Sigmoid colon (tissue), 7 donors: ENCODE results near the gene FARP2. TPM values are rescaled to one million over a fixed set of nuclear protein-coding genes. Genes with fewer than 3 reads are reported as not detected.
"Not testable (repeated sequence)": the region's sequence is repeated elsewhere in the genome, so short reads cannot be mapped to it uniquely, and the experiment has no call there.

ENCODE experiments used
- DNase-seq: peaks from one replicate; pipeline ENCODE4 v3.0.0-alpha.2; 2019
- H3K27ac ChIP-seq, 4 donors: fragments of 200-600 bp; sonication (generic); one replicate each; pipeline ENCODE4 v1.5.1; 2016 to 2019; ENCODE audit warnings: mild to moderate bottlenecking in 1 of 4
- H3K27me3 ChIP-seq, 3 donors: fragments of 200-600 bp; sonication (generic); one replicate each; pipeline ENCODE4 v1.5.1; 2019; ENCODE audit warnings: mild to moderate bottlenecking in 1 of 3
- H3K36me3 ChIP-seq, 4 donors: fragments of 200-600 bp; sonication (generic); one replicate each; pipeline ENCODE4 v1.5.1; 2016 to 2019
- H3K4me1 ChIP-seq, 4 donors: fragments of 200-600 bp; sonication (generic); one replicate each; pipeline ENCODE4 v1.5.1; 2017 to 2019
- H3K4me3 ChIP-seq, 4 donors: fragments of 200-600 bp; sonication (generic); one replicate each; pipeline ENCODE4 v1.5.1; 2017 to 2019; ENCODE audit warnings: mild to moderate bottlenecking in 2 of 4, moderate library complexity in 1 of 4
- H3K9me3 ChIP-seq, 4 donors: fragments of 200-600 bp in 3 of 4; sonication (generic) in 3 of 4; one replicate each; pipeline versions ENCODE4 v1.5.1 to v1.6.1; 2013 to 2019
- CTCF ChIP-seq, 4 experiments: fragments of 450-650 bp in 3 of 4; fragments of 200-600 bp in 1 of 4; IDR thresholded peaks; one replicate each; pipeline ENCODE4 v1.5.1; 2016 to 2019; ENCODE audit warnings: antibody characterized with exemption in 4 of 4, mild to moderate bottlenecking in 3 of 4, moderate library complexity in 2 of 4
- EP300 ChIP-seq, 4 donors: sonication (generic); formaldehyde crosslinking; IDR thresholded peaks; one replicate each; pipeline ENCODE4 v1.6.1; 2017; ENCODE audit warnings: antibody characterized with exemption in 4 of 4
- POLR2A ChIP-seq, 2 donors: fragments of 450-650 bp; IDR thresholded peaks; one replicate each; pipeline ENCODE4 v1.6.1; 2016; ENCODE audit warnings: antibody characterized with exemption in 2 of 2, mild to moderate bottlenecking in 2 of 2, moderate library complexity in 2 of 2
- POLR2AphosphoS5 ChIP-seq, 4 donors: sonication (generic); formaldehyde crosslinking; IDR thresholded peaks; one replicate each; pipeline ENCODE4 v1.6.1; 2017; ENCODE audit warnings: antibody characterized with exemption in 4 of 4
- WGBS, 2 donors: extraction: QIAGEN DNeasy Blood & Tissue Kit; methylation state at CpG; one replicate each; pipeline ENCODE4 v1.1.7; 2013; 5-methylcytosine and 5-hydroxymethylcytosine counted together
- intact Hi-C: fragments of 100-400 bp; cut with DNase I; formaldehyde crosslinking; loops from one replicate; pipeline ENCODE4 v1.15.1; 2023
- polyA plus RNA-seq, 3 donors: library from polyadenylated mRNA; stranded (reverse); fragments of 200-250 nt; gene quantifications; one replicate each; pipeline ENCODE4 v1.2.3, GENCODE V29; 2013
- total RNA-seq, 4 donors: library from RNA; depleted of rRNA; stranded (reverse); fragments of >200 nt; gene quantifications; one replicate each; pipeline ENCODE4 v1.1.0, GENCODE V29; 2016
- donor health status: healthy with polysubstance abuse.
- donor health status: Bipolar disorder and iron deficiency.
- donor health status: healthy.

The FARP2 gene
- total and polyA plus RNA-seq, 7 donors = 19.3 to 41.6 (median 28.5) TPM

- DNase-seq = no peak
- TF ChIP-seq POLR2AphosphoS5 (IDR thresholded peaks at IDR 0.05) = no peak
- TF ChIP-seq POLR2A (IDR thresholded peaks at IDR 0.05) = no peak
- no peak for TF ChIP-seq EP300 (IDR thresholded peaks at IDR 0.05)
- TF ChIP-seq CTCF (IDR thresholded peaks at IDR 0.05) = no peak
- H3K36me3 ChIP-seq = peaks cover 0 to 14% (median 3%) of the 10 kb centered on the region in 4 donors
- no peak overlapping the region for H3K4me3 ChIP-seq
- no peaks in the 10 kb centered on the region for H3K27me3 ChIP-seq
- WGBS, 2 donors = 16 to 63% methylated on average over 11 of the region's 11 CpGs
- intact Hi-C loops = no loop called here
- peaks cover 0 to 7% (median 2%) of the 10 kb centered on the region in 4 donors for H3K4me1 ChIP-seq
- H3K27ac ChIP-seq = no peak overlapping the region
- H3K9me3 ChIP-seq = no peaks in the 10 kb centered on the region
Measured at GRCh38 chr2:241372361-241372992, 16.4 kb downstream of the FARP2 start.

GRCh38 chr2:241373446-241373845 is 17.4 kb downstream of the FARP2 start:
- WGBS, 2 donors = 23 to 72% methylated on average over 3 of the region's 3 CpGs
- H3K4me3 ChIP-seq = no peak overlapping the region
- H3K27me3 ChIP-seq = no peaks in the 10 kb centered on the region
- no peaks in the 10 kb centered on the region for H3K9me3 ChIP-seq
- peaks cover 0 to 4% (median under 1%) of the 10 kb centered on the region in 4 donors for H3K4me1 ChIP-seq
- peaks cover 0 to 14% (median 3%) of the 10 kb centered on the region in 4 donors for H3K36me3 ChIP-seq
- no peak overlapping the region for H3K27ac ChIP-seq
- intact Hi-C loops = no loop called here
- TF ChIP-seq CTCF (IDR thresholded peaks at IDR 0.05) = no peak
- TF ChIP-seq POLR2A (IDR thresholded peaks at IDR 0.05) = no peak
- no peak for TF ChIP-seq EP300 (IDR thresholded peaks at IDR 0.05)
- TF ChIP-seq POLR2AphosphoS5 (IDR thresholded peaks at IDR 0.05) = no peak
- no peak for DNase-seq

DNA sequence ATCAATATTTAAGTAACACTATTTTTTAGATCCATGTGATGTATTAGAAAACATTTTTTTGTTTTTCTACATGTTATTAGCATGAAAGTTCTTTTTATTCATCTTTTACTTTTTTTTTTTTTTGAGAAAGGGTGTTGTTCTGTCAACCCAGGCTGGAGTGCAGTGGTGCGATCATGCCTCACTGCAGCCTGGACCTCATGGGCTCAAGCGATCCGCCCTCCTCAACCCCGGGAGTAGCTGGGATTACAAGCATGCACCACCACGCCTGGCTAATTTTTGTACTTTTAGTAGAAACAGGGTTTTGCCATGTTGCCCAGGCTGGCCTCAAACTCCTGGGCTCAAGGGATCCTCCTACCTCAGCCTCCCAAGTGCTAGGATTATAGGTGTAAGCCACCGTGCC is 17.8 kb downstream of the FARP2 start:
- 60 to 72% methylated on average over 6 of the region's 6 CpGs for WGBS, 2 donors
- H3K27me3 ChIP-seq, H3K9me3 ChIP-seq, H3K4me3 ChIP-seq, DNase-seq, H3K27ac ChIP-seq, intact Hi-C loops, H3K4me1 ChIP-seq: not testable (repeated sequence)
- H3K36me3 ChIP-seq = peaks cover 0 to 14% (median 3%) of the 10 kb centered on the region in 4 donors

- DNase-seq = no peak
- Histone ChIP-seq H3K36me3 (peaks cover 0 to 14% (median 3%) of the 10 kb centered on the region in 4 donors), H3K4me1 (peaks cover 0 to 19% (median 10%) of the 10 kb centered on the region in 4 donors), H3K4me3 (no peak overlapping the region), H3K27me3 (no peaks in the 10 kb centered on the region), H3K27ac (no peak overlapping the region), H3K9me3 (no peaks in the 10 kb centered on the region)
- intact Hi-C loops = no loop called here
- no peak for TF ChIP-seq EP300 (IDR thresholded peaks at IDR 0.05)
- no peak for TF ChIP-seq POLR2A (IDR thresholded peaks at IDR 0.05)
- no peak for TF ChIP-seq CTCF (IDR thresholded peaks at IDR 0.05)
- TF ChIP-seq POLR2AphosphoS5 (IDR thresholded peaks at IDR 0.05) = no peak
- 83 to 84% methylated on average over 1 of the region's 1 CpG for WGBS, 2 donors
Measured at GRCh38 chr2:241375300-241375699, 19.2 kb downstream of the FARP2 start.

DNA sequence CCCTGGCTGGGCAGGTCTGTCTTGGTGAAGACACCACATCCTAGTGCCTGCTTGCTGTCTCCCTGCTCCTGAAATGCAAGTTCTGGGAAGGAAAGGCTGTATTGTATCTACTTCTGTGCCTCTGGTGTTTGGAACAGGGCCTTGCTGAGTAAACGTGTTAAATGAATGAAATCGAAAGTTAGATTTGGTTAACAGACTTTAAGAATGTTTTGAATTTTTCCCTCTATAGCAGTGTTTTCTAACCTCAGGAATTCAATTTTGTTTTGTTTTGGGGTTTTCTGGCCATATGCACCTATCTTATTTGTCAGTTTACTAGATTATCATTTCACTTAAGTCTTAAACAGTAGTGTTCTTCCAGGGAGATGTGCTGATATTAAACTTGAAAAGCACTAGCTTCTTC is 20.7 kb downstream of the FARP2 start:
- intact Hi-C loops = no loop called here
- DNase-seq = no peak
- Histone ChIP-seq H3K4me3 (no peak overlapping the region), H3K4me1 (peaks cover 0 to 23% (median 10%) of the 10 kb centered on the region in 4 donors), H3K27me3 (no peaks in the 10 kb centered on the region), H3K9me3 (no peaks in the 10 kb centered on the region), H3K36me3 (peaks cover 0 to 14% (median 3%) of the 10 kb centered on the region in 4 donors), H3K27ac (no peak overlapping the region)
- 56 to 70% methylated on average over 2 of the region's 2 CpGs for WGBS, 2 donors
- no peak for TF ChIP-seq CTCF (IDR thresholded peaks at IDR 0.05)
- TF ChIP-seq POLR2A (IDR thresholded peaks at IDR 0.05) = no peak
